ENCODE measurements around the gene NRAP. TPM values are rescaled to one million over a fixed set of nuclear protein-coding genes. Genes with fewer than 3 reads are reported as not detected.

Gene NRAP
- total RNA-seq, 1 donor from 2014 or later: not detected

GRCh38 chr10:113711142-113711541, 47.3 kb upstream of the NRAP start:
- Mint-ChIP-seq H3K27ac (ENCODE audit: unreplicated experiment) (no peak overlapping the region), H3K4me1 (ENCODE audit: low read depth) (peaks cover 44% of the 10 kb centered on the region), H3K36me3 (ENCODE audit: low read depth) (peaks cover 3% of the 10 kb centered on the region), H3K9me3 (ENCODE audit: low read depth) (no peaks in the 10 kb centered on the region), H3K4me3 (ENCODE audit: unreplicated experiment) (no peak overlapping the region), H3K27me3 (ENCODE audit: low read depth) (no peaks in the 10 kb centered on the region)
- no peak for TF ChIP-seq CTCF (IDR thresholded peaks at IDR 0.05)
- DNase-seq (ENCODE audit: low spot score): no peak

- DNase-seq (ENCODE audit: low spot score): no peak
- Mint-ChIP-seq H3K36me3 (ENCODE audit: low read depth) (no peaks in the 10 kb centered on the region), H3K4me1 (ENCODE audit: low read depth) (peaks cover 56% of the 10 kb centered on the region), H3K27me3 (ENCODE audit: low read depth) (no peaks in the 10 kb centered on the region), H3K4me3 (ENCODE audit: unreplicated experiment) (peak overlapping the region; percentile 58), H3K9me3 (ENCODE audit: low read depth) (no peaks in the 10 kb centered on the region), H3K27ac (ENCODE audit: unreplicated experiment) (peak overlapping the region; percentile 96)
- TF ChIP-seq CTCF (IDR thresholded peaks at IDR 0.05): peak; percentile 10
Measured at GRCh38 chr10:113709221-113709838, 45.5 kb upstream of the NRAP start.

- Mint-ChIP-seq H3K4me3 (ENCODE audit: unreplicated experiment) (peak overlapping the region; percentile 58), H3K9me3 (ENCODE audit: low read depth) (no peaks in the 10 kb centered on the region), H3K27me3 (ENCODE audit: low read depth) (no peaks in the 10 kb centered on the region), H3K36me3 (ENCODE audit: low read depth) (no peaks in the 10 kb centered on the region), H3K4me1 (ENCODE audit: low read depth) (peaks cover 56% of the 10 kb centered on the region), H3K27ac (ENCODE audit: unreplicated experiment) (peak overlapping the region; percentile 96)
- DNase-seq (ENCODE audit: low spot score): no peak
- TF ChIP-seq CTCF (IDR thresholded peaks at IDR 0.05): no peak
Measured at GRCh38 chr10:113708640-113709039, 44.8 kb upstream of the NRAP start.

GRCh38 chr10:113706623-113707022, 42.8 kb upstream of the NRAP start:
- Mint-ChIP-seq H3K4me1 (ENCODE audit: low read depth) (peaks cover 56% of the 10 kb centered on the region), H3K4me3 (ENCODE audit: unreplicated experiment) (no peak overlapping the region), H3K36me3 (ENCODE audit: low read depth) (no peaks in the 10 kb centered on the region), H3K9me3 (ENCODE audit: low read depth) (no peaks in the 10 kb centered on the region), H3K27ac (ENCODE audit: unreplicated experiment) (no peak overlapping the region), H3K27me3 (ENCODE audit: low read depth) (no peaks in the 10 kb centered on the region)
- TF ChIP-seq CTCF (IDR thresholded peaks at IDR 0.05): no peak
- no peak for DNase-seq (ENCODE audit: low spot score)

GRCh38 chr10:113705344-113705652, 41.5 kb upstream of the NRAP start:
- DNase-seq (ENCODE audit: low spot score): no peak
- no peaks in the 10 kb centered on the region for H3K27me3 Mint-ChIP-seq (ENCODE audit: low read depth)

More at GRCh38 chr10:113705344-113705652, 41.5 kb upstream of the NRAP start:
- Mint-ChIP-seq H3K4me3 (ENCODE audit: unreplicated experiment) (no peak overlapping the region), H3K27ac (ENCODE audit: unreplicated experiment) (no peak overlapping the region), H3K36me3 (ENCODE audit: low read depth) (peaks cover 5% of the 10 kb centered on the region), H3K4me1 (ENCODE audit: low read depth) (peaks cover 50% of the 10 kb centered on the region), H3K9me3 (ENCODE audit: low read depth) (no peaks in the 10 kb centered on the region)
- TF ChIP-seq CTCF (IDR thresholded peaks at IDR 0.05): no peak
